Spinal cord (tissue), 10 donors: Measurements from ENCODE around the gene CD28. TPM values are rescaled to one million over a fixed set of nuclear protein-coding genes. Genes with fewer than 3 reads are reported as not detected.

Source experiments
- DNase-seq, 6 donors: peaks; one replicate each; pipeline versions ENCODE4 v3.0.0 to v3.0.0-alpha.2; 2013 to 2015; ENCODE audit warnings: low spot score in 6 of 6, low read depth in 4 of 6
- H3K27ac ChIP-seq: one replicate; pipeline ENCODE4 v1.5.1; 2013; ENCODE audit warnings: low read depth, low read length, control low read depth
- H3K27me3 ChIP-seq: one replicate; pipeline ENCODE4 v1.6.1; 2013; ENCODE audit warnings: low read length; ENCODE audit not compliant: control insufficient read depth, insufficient read depth
- H3K36me3 ChIP-seq: one replicate; pipeline ENCODE4 v1.6.1; 2013; ENCODE audit warnings: low read length; ENCODE audit not compliant: control insufficient read depth, insufficient read depth
- H3K4me1 ChIP-seq: one replicate; pipeline ENCODE4 v1.6.1; 2013; ENCODE audit warnings: low read length; ENCODE audit not compliant: control insufficient read depth, insufficient read depth
- H3K4me3 ChIP-seq: one replicate; pipeline ENCODE4 v1.5.1; 2013; ENCODE audit warnings: low read depth, low read length, control low read depth
- H3K9me3 ChIP-seq: one replicate; pipeline ENCODE4 v1.6.1; 2013; ENCODE audit warnings: low read length; ENCODE audit not compliant: control insufficient read depth, insufficient read depth
- WGBS: methylation state at CpG from one replicate; pipeline ENCODE4 v1.1.5; 2013; ENCODE audit warnings: missing lambda C conversion rate; ENCODE audit not compliant: insufficient coverage; 5-methylcytosine and 5-hydroxymethylcytosine counted together
- polyA plus RNA-seq, 2 donors: library from polyadenylated mRNA; unstranded; fragments of 120-200 nt; gene quantifications; one replicate each; pipeline ENCODE4 v1.2.1, GENCODE V29; 2013; ENCODE audit not compliant: insufficient read length in 2 of 2
- total RNA-seq, 2 donors: library from RNA; depleted of rRNA in 1 of 2; stranded (reverse); fragments of 120-200 nt in 1 of 2; fragments of >200 nt in 1 of 2; gene quantifications; one replicate each; pipeline versions ENCODE4 v1.2.3 to v1.2.4, GENCODE V29; 2013 to 2014
- donor health status: healthy.

Gene CD28
- total and polyA plus RNA-seq, 4 donors, result 0.78 to 4.7 (median 2.4) TPM

DNA sequence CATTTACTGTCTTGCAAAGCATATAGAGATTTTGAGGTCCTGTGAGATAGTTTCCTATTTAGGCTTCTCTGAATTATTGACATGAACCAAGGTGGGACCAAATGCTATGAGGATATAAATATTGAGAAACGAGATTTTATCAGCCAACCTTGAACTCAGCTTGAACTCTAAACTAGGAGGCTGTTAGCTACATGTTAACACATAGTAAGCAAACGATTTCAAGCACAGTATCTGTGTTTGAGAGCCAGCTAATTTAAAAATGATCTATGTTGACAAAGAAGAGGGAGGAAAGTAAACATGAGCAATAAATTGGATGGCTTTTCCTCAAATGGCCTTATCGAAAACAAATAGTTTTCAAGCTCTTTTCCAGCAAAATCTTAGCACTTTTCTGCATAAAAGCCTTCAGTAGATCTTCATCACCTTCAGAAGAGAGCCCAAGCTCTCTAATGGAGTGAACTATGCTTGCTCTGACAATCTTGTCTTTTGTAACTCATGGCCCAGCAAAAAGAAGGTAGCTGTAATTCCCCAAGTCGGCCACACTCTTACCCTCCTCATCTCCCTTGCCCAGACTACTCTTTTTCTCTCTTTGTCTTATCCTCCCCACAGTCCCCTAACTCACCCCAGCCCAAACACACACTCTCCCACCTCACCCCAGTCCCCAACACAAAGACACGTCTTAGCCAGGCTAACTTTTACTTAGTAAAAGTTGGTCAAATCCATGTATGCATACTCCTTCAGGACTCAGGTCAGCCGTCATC is 14.7 kb downstream of the CD28 start:
- no peaks in the 10 kb centered on the region for H3K27me3 ChIP-seq
- no peak overlapping the region for H3K4me3 ChIP-seq
- H3K4me1 ChIP-seq, result no peaks in the 10 kb centered on the region
- 74% methylated on average over 3 of the region's 6 CpGs for WGBS
- no peaks in the 10 kb centered on the region for H3K9me3 ChIP-seq
- DNase-seq, result no peak
- no peaks in the 10 kb centered on the region for H3K36me3 ChIP-seq
- H3K27ac ChIP-seq, result no peak overlapping the region

DNA sequence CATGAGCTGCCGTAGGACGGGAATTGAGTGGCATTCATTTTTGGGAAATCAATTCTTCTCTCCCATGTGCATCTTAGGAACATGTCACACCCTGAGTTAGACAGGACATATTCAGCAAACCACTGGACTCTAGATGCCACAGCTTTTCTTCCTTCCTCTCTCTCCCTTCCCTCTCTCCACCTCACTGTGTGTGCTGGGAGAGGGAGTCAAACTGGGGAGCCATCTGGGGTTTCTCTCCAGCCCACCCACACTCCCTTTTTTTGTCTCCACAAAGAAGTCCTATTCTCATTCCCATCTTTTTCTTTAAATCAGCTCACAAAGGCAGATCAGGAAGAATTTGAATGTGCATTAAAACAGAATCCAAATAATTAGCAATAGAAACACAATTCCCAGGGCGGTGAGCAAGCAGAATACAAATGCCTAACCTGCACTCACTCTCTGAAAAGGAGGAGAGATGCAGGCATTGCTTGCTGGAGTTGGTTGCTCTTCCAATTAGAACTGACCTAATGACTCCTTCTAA is 15.4 kb downstream of the CD28 start:
- Histone ChIP-seq H3K27ac (no peak overlapping the region), H3K36me3 (no peaks in the 10 kb centered on the region), H3K9me3 (no peaks in the 10 kb centered on the region), H3K4me3 (no peak overlapping the region), H3K4me1 (no peaks in the 10 kb centered on the region), H3K27me3 (no peaks in the 10 kb centered on the region)
- no peak for DNase-seq
- WGBS, result no CpG with 5 or more reads among the region's 3 CpGs

DNA sequence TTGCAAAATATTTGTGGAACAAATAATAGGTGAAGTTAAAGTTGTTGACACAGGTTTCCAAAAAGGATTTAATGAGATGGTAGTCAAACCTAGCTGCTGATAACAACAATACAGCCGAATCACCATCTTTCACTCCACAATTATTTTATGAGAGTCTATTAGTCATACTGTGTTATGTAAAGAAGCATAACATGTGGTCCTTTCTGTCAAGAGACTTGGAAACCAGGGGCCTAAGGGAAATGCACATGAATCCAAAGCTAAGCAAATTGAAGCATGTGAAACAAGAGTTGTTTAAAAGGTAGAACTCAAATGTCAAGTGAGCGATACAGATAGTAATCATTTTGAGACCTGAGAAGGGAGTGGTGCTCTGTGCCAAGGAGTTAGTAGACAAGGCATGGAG is 16.0 kb downstream of the CD28 start:
- WGBS, result 100% methylated on average over 1 of the region's 2 CpGs
- H3K4me1 ChIP-seq, result no peaks in the 10 kb centered on the region

DNA sequence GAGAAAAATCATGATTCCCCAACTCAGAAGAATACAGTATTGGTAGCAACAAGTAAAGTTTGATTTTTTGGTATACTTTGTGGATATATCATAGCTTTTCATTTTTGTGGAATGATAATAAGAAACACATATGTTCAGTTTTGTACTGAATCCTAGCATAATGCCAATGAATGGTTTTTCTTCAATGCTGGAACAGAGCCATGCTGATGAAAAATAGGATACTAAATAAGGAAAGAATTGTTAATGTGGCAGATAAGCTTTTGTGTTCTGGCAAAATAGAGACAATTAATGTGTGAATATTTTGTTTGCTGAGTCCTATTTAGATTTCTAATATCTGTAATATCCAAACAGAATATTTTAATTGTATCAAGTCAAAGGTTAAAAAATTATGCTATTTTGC is 21.9 kb downstream of the CD28 start:
- Histone ChIP-seq H3K36me3 (no peaks in the 10 kb centered on the region), H3K27ac (no peak overlapping the region), H3K4me3 (no peak overlapping the region), H3K9me3 (no peaks in the 10 kb centered on the region), H3K4me1 (no peaks in the 10 kb centered on the region), H3K27me3 (no peaks in the 10 kb centered on the region)
- no peak for DNase-seq

More for the DNA sequence above, 16.0 kb downstream of the CD28 start:
- no peaks in the 10 kb centered on the region for H3K27me3 ChIP-seq
- no peak for DNase-seq
- no peaks in the 10 kb centered on the region for H3K9me3 ChIP-seq
- no peak overlapping the region for H3K4me3 ChIP-seq
- no peaks in the 10 kb centered on the region for H3K36me3 ChIP-seq
- no peak overlapping the region for H3K27ac ChIP-seq

DNA sequence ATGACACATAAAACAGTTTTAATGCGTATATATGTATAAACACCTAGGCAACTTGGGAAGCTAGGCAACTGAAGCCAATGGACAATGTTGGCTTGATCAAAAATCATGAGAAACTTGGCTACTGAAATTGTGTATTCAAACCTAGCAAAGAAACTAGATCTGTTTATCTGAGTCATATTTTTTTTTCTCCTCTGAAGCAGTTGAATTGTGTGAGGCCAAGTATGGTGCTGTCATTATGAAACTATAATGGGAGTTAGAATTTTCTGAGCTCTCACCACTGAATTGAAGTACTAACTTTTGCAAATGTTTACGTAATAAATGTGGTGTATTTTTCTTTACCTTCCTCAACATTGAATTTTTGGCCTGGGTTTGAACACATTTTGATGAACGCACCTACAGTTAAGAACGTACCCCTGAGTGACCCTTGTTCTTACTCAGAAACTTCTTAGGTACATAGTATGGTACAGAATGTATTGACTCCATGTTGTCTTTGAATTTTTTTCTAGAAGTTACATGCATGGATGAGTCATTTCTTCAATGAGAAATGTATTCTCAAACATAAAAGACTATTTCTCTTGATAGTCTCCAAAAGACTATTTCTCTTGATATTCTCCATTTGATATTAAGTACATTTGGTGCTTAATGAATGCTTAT is 23.8 kb downstream of the CD28 start:
- H3K9me3 ChIP-seq, result no peaks in the 10 kb centered on the region
- H3K27me3 ChIP-seq, result no peaks in the 10 kb centered on the region
- no peak for DNase-seq
- no peak overlapping the region for H3K27ac ChIP-seq
- no peaks in the 10 kb centered on the region for H3K4me1 ChIP-seq
- WGBS, result no CpG with 5 or more reads among the region's 4 CpGs
- no peaks in the 10 kb centered on the region for H3K36me3 ChIP-seq
- no peak overlapping the region for H3K4me3 ChIP-seq

DNA sequence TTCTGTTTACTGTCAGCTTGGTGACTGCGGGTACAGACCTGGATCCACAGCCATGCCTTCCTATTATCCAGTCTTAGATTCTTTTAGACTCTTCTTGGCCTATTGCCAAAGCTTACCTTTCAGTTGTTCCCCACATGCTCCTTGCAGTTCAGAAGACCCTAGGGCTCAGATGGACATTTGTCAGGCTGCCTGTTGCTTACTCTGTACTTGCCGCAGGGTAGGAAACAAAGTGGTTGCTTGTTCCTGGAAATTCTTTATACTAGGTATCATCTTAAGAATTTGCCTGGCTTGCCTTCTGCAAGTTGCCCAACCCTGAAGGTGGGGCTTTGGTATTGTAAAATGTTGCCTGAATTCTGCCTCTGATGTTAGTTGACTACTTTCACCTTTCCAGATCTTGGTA is 24.4 kb downstream of the CD28 start:
- 100% methylated on average over 2 of the region's 2 CpGs for WGBS
- Histone ChIP-seq H3K4me3 (no peak overlapping the region), H3K4me1 (no peaks in the 10 kb centered on the region), H3K36me3 (no peaks in the 10 kb centered on the region), H3K9me3 (no peaks in the 10 kb centered on the region), H3K27ac (no peak overlapping the region), H3K27me3 (no peaks in the 10 kb centered on the region)
- DNase-seq, result no peak

DNA sequence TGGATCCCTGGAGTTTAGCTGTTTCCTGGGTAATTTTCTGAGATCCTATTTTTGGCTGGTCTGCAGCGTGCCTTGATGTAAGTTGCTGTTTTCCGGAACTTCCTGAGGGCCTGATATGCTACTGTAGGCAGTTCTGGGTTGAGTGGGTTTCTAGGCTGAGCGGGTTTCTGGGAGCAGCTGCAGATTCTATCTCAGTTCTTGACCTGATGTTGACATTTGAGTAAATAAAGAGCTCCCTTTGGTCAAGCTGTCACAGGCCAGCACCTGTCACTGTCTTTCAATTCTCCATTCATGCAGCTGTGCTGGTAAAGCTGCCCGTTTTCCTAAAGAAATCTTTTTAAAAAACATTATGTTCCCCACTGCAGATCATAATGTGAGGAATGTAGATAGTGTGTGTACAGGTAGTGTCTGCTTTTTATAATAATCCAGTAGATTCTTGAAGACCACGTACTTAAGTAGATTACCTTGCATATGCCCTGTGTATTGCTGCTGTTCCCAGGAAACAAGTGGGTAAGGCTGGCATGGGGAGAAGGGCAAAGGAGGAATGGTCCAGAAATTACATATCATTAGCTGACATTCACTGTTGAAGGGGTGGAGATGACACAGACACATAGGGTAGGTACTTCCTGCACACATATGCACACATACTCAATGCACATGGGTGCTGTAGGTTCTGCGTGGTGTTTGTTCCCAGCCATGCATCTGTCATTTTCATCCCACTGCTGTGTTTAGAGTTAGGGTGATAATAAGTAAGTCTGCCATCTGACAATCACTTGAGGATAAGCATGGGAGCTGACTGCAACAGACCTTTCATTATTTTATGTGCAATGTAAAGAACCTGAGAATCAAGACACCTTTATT is 25.9 kb downstream of the CD28 start:
- 68% methylated on average over 3 of the region's 6 CpGs for WGBS
- Histone ChIP-seq H3K27ac (no peak overlapping the region), H3K27me3 (no peaks in the 10 kb centered on the region), H3K4me3 (no peak overlapping the region), H3K36me3 (no peaks in the 10 kb centered on the region), H3K9me3 (no peaks in the 10 kb centered on the region), H3K4me1 (no peaks in the 10 kb centered on the region)
- no peak for DNase-seq

DNA sequence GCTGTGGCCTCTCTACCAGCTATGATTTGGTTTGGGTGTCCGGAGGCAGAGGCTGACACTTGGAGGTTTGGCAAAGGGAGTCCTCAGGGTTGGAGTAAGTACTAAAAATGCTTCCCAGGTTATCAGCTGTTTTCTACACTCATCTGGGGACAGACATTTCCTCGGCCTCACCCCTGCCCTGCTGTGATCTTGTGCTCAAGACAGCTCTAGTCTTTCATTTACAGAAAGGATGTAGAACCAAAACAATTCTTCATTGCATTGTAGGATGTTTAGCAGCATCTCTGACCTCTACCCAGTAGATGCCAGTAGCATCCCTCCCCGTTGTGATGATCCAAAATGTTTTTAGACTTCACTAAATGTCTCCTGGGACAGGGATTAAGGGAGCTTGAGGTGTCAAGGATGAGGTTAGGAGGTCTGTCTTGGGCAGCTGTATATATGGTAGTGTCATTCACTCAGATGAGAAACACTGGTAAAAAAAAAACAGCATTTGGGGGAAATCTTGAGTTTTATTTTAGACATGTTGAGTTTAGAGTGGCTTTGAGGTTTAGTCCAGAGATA is 26.6 kb downstream of the CD28 start:
- DNase-seq, result no peak
- Histone ChIP-seq H3K27me3 (no peaks in the 10 kb centered on the region), H3K27ac (no peak overlapping the region), H3K4me3 (no peak overlapping the region), H3K36me3 (no peaks in the 10 kb centered on the region), H3K9me3 (no peaks in the 10 kb centered on the region), H3K4me1 (no peaks in the 10 kb centered on the region)
- no CpG with 5 or more reads among the region's 3 CpGs for WGBS

DNA sequence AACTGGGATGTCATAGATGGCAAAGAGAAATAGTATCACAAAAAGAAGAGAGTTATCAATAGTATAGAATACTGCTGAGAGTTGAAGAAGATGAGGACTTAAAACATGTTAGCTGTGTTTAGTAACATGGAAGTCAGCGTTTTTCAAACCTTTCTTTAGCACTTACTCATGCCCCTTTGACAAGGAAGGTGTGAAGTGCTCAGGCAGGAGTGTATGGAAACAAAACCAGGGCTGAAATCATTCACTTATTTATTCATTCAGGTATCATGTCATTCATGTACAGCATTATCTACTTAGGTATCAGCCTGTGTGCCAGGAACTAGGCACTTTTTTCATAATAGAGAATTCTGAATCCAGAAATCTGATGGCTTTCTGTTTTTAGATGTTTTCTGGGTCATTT is 27.2 kb downstream of the CD28 start:
- Histone ChIP-seq H3K36me3 (no peaks in the 10 kb centered on the region), H3K9me3 (no peaks in the 10 kb centered on the region), H3K4me1 (no peaks in the 10 kb centered on the region), H3K27ac (no peak overlapping the region), H3K4me3 (no peak overlapping the region), H3K27me3 (no peaks in the 10 kb centered on the region)
- WGBS, result no CpG with 5 or more reads among the region's 1 CpG
- DNase-seq, result no peak
